HepG2 (cell line): ENCODE data around the gene KLHL8. TPM values are rescaled to one million over a fixed set of nuclear protein-coding genes. Genes with fewer than 3 reads are reported as not detected.

Source experiments
- ATAC-seq: fragments of 200-7000 bp; cut with Tn5 transposase; 3 replicates; pipeline ENCODE4 v1.9.1; 2020; ENCODE audit warnings: mild to moderate bottlenecking, moderate library complexity
- BruUV-seq: library from RNA; stranded (reverse); fragments of 400-500 nt; replicated peaks from 2 replicates; lab custom pipeline; 2021; lab: Mats Ljungman, UMichigan
- CTCF ChIA-PET: fragments of 300-600 bp; formaldehyde crosslinking; extraction: SDS; loops from one replicate; lab custom pipeline; 2021; ENCODE audit warnings: low total read pairs, inconsistent platforms, low intra/inter-chr PET ratio; lab: Yijun Ruan, JAX
- POLR2A ChIA-PET: fragments of 350-600 bp; sonication (Branson Sonifier 250); formaldehyde crosslinking; loops from one replicate; lab custom pipeline; 2020; ENCODE audit warnings: antibody characterized with exemption, inconsistent platforms; lab: Yijun Ruan, JAX
- DNase-seq: peaks from one replicate; pipeline ENCODE4 v3.0.0-alpha.2; 2015; ENCODE audit warnings: low spot score
- FAIRE-seq: peaks from 3 replicates; lab custom pipeline; 2011; peaks lifted over from hg19 to GRCh38; lab: Jason Lieb, UNC
- H2AFZ ChIP-seq: one replicate; pipeline ENCODE4 v1.6.1; 2011; ENCODE audit warnings: low read length, inconsistent platforms
- H3K27ac ChIP-seq: fragments of 300-600 bp; 3 replicates; pipeline ENCODE4 v1.8.0; 2011; ENCODE audit warnings: mixed run types, mild to moderate bottlenecking, mixed read lengths, low read length, inconsistent platforms; ENCODE audit not compliant: insufficient read depth; ENCODE audit errors: extremely low read length
- H3K27me3 ChIP-seq, 2 experiments: fragments of 200-600 bp in 1 of 2; 2 replicates in 1 of 2; 3 replicates in 1 of 2; pipeline versions ENCODE4 v1.6.0 to v1.8.0; 2011; ENCODE audit warnings: low read length in 2 of 2, mild to moderate bottlenecking in 2 of 2, moderate library complexity in 2 of 2, inconsistent platforms in 1 of 2; ENCODE audit not compliant: insufficient read depth in 2 of 2, control insufficient read depth in 1 of 2
- H3K36me3 ChIP-seq, 2 experiments: fragments of 200-600 bp in 1 of 2; replicated peaks in 1 of 2; 2 replicates in 1 of 2; 3 replicates in 1 of 2; pipeline versions ENCODE4 v1.5.1 to v1.8.0; 2011; ENCODE audit warnings: low read length in 2 of 2, inconsistent platforms in 1 of 2; ENCODE audit not compliant: insufficient read depth in 2 of 2, control insufficient read depth in 1 of 2
- H3K4me1 ChIP-seq: 2 replicates; pipeline ENCODE4 v1.5.1; 2012; ENCODE audit warnings: low read length, inconsistent platforms; ENCODE audit not compliant: insufficient read depth
- H3K4me2 ChIP-seq: 2 replicates; pipeline ENCODE4 v1.6.0; 2011; ENCODE audit warnings: low read depth, low read length, inconsistent platforms
- H3K4me3 ChIP-seq, 3 experiments: fragments of 200-600 bp in 1 of 3; sonication (generic), shearing (Covaris generic) in 1 of 3; replicated peaks in 1 of 3; 2 replicates each; pipeline ENCODE4 v1.5.1; 2011 to 2016; ENCODE audit warnings: low read length in 3 of 3, inconsistent platforms in 2 of 3, low read depth in 2 of 3, mild to moderate bottlenecking in 2 of 3, control low read depth in 1 of 3, mixed read lengths in 1 of 3; ENCODE audit not compliant: insufficient read depth in 1 of 3
- H3K79me2 ChIP-seq: one replicate; pipeline ENCODE4 v1.6.1; 2011; ENCODE audit warnings: low read length, inconsistent platforms; ENCODE audit not compliant: insufficient read depth
- H3K9ac ChIP-seq: 2 replicates; pipeline ENCODE4 v1.6.0; 2011; ENCODE audit warnings: mild to moderate bottlenecking, low read depth, low read length, inconsistent platforms; ENCODE audit not compliant: insufficient read depth
- H3K9me3 ChIP-seq: 2 replicates; pipeline ENCODE4 v1.5.1; 2012; ENCODE audit warnings: mild to moderate bottlenecking, low read length
- H4K20me1 ChIP-seq: 2 replicates; pipeline ENCODE4 v1.6.0; 2011; ENCODE audit warnings: inconsistent platforms, mild to moderate bottlenecking, low read length, moderate library complexity; ENCODE audit not compliant: insufficient read depth
- ARID2 ChIP-seq: sonication (generic); formaldehyde crosslinking; IDR thresholded peaks from 2 replicates; pipeline ENCODE4 v1.8.1; 2022; ENCODE audit warnings: mild to moderate bottlenecking, missing genetic modification reagents, borderline replicate concordance
- CCAR2 ChIP-seq: fragments of 200-400 bp; formaldehyde crosslinking; optimal IDR thresholded peaks from 2 replicates; pipeline ENCODE3; 2018; ENCODE audit warnings: low read depth, mild to moderate bottlenecking, low read length, moderate library complexity
- EED ChIP-seq: sonication (generic); formaldehyde crosslinking; IDR thresholded peaks from 2 replicates; pipeline ENCODE4 v1.5.0; 2020; ENCODE audit warnings: mild to moderate bottlenecking, missing genetic modification reagents
- FOXP1 ChIP-seq, 2 experiments: fragments of 450-650 bp in 1 of 2; IDR thresholded peaks; 2 replicates each; pipeline ENCODE4 v1.6.1; 2017 to 2018; ENCODE audit warnings: antibody characterized with exemption in 1 of 2
- KMT2B ChIP-seq: IDR thresholded peaks from 2 replicates; pipeline ENCODE4 v1.6.1; 2016; ENCODE audit warnings: missing genetic modification reagents, missing compliant biosample characterization
- MIER2 ChIP-seq: IDR thresholded peaks from 2 replicates; pipeline ENCODE4 v1.6.1; 2016; ENCODE audit warnings: missing biosample characterization, missing genetic modification reagents
- NBN ChIP-seq: fragments of 450-650 bp; conservative IDR thresholded peaks from 2 replicates; pipeline ENCODE4 v1.6.1; 2017
- SAP130 ChIP-seq: IDR thresholded peaks from 2 replicates; pipeline ENCODE4 v1.6.1; 2016; ENCODE audit warnings: low read depth
- SMYD3 ChIP-seq: sonication (generic); formaldehyde crosslinking; IDR thresholded peaks from 2 replicates; pipeline ENCODE4 v1.8.1; 2023; ENCODE audit warnings: mild to moderate bottlenecking, missing genetic modification reagents
- TGIF2 ChIP-seq: IDR thresholded peaks from 2 replicates; pipeline ENCODE4 v1.6.1; 2016; ENCODE audit warnings: control low read depth, missing compliant biosample characterization
- USF2 ChIP-seq, 2 experiments: sonication (generic) in 1 of 2; formaldehyde crosslinking in 1 of 2; IDR thresholded peaks; 2 replicates each; pipeline versions ENCODE4 v1.5.1 to v1.6.1; 2011 to 2020; ENCODE audit warnings: borderline replicate concordance in 1 of 2, low read depth in 1 of 2, low read length in 1 of 2, mild to moderate bottlenecking in 1 of 2, missing genetic modification reagents in 1 of 2, moderate library complexity in 1 of 2
- ZNF589 ChIP-seq: sonication (generic); formaldehyde crosslinking; conservative IDR thresholded peaks from 2 replicates; pipeline ENCODE4 v1.8.0; 2022; ENCODE audit warnings: mild to moderate bottlenecking, moderate library complexity, missing genetic modification reagents
- ZNF740 ChIP-seq: sonication (generic); formaldehyde crosslinking; IDR thresholded peaks from 2 replicates; pipeline ENCODE4 v1.4.0; 2020; ENCODE audit warnings: missing genetic modification reagents
- ZSCAN21 ChIP-seq: sonication (generic); formaldehyde crosslinking; IDR thresholded peaks from 2 replicates; pipeline ENCODE4 v1.8.0; 2022; ENCODE audit warnings: mild to moderate bottlenecking, missing genetic modification reagents, moderate library complexity, borderline replicate concordance
- WGBS: methylation state at CpG from one replicate; pipeline ENCODE4 v1.1.6; 2017; ENCODE audit warnings: low lambda C conversion rate; 5-methylcytosine and 5-hydroxymethylcytosine counted together
- in situ Hi-C: cut with HindIII; loops from 2 replicates; pipeline ENCODE4 v1.10.0; 2017; ENCODE audit warnings: low pct_unique_long_range_greater_than_20kb; ENCODE audit not compliant: extremely low pct_ligation_motif_present
- intact Hi-C: fragments of 100-400 bp; cut with micrococcal nuclease; formaldehyde crosslinking; loops from one replicate; pipeline ENCODE4 v1.10.0; 2022; ENCODE audit not compliant: unreplicated experiment
- polyA plus RNA-seq, 8 experiments: library from polyadenylated mRNA; depleted of rRNA in 3 of 8; stranded (reverse) in 7 of 8; unstranded in 1 of 8; fragments of >200 nt; fragmentation: Illumina TruSeq in 4 of 8; extraction: Trizol in 4 of 8; gene quantifications; 2 replicates each; pipeline versions ENCODE4 v1.2.1 to v1.2.3, GENCODE V29; 2011 to 2016; ENCODE audit warnings: low read depth in 4 of 8, missing spikeins in 1 of 8, mixed read lengths in 1 of 8; ENCODE audit not compliant: insufficient read depth in 1 of 8
- total RNA-seq, 5 experiments: library from RNA; depleted of rRNA; stranded (reverse); fragments of >200 nt; fragmentation: Illumina TruSeq; extraction: Trizol; gene quantifications; 2 replicates each; pipeline ENCODE4 v1.2.3, GENCODE V29; 2016; ENCODE audit warnings: low read depth in 1 of 5
- TF ChIP-seq, protein P1 (sequence below): sonication (generic); IDR thresholded peaks from 2 replicates; pipeline ENCODE4 v1.6.1; 2016; ENCODE audit warnings: low read depth, borderline replicate concordance

KLHL8 gene
- total and polyA plus RNA-seq, 2 of the 13 experiments (the other 11 are each of a cell fraction or from before 2014, with no cell fraction given): 2.8 to 11.7 TPM

DNA sequence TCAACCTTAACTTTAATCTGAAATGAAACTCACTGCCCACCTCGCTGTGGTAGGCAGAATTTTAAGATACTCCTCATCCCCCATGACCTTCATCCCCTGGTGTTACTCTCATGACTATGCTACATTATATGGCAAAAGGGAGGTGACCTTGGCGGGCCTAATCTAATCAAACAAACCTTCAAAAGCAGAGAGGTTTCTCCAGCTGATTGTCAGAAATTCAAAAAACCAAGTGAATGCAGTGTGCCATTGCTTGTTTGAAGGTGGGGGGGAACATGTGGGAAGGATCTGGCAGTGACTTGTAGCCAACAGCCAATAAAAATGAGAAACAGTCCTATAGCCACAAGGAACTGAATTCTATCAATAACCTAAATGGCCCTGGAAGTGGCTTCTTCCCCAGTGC is 48.5 kb downstream of the KLHL8 start:
- WGBS: 81% methylated on average over 2 of the region's 2 CpGs
- in situ Hi-C loops: no loop called here
- BruUV-seq: no TSS peak
- Histone ChIP-seq H3K36me3 (no peaks in the 10 kb centered on the region), H4K20me1 (no peaks in the 10 kb centered on the region), H3K4me3 (no peak overlapping the region), H3K9me3 (no peaks in the 10 kb centered on the region), H3K27me3 (no peaks in the 10 kb centered on the region), H3K4me1 (peaks cover 8% of the 10 kb centered on the region), H3K9ac (no peak overlapping the region), H3K79me2 (no peaks in the 10 kb centered on the region), H2AFZ (no peak overlapping the region), H3K4me2 (no peak overlapping the region), H3K27ac (no peak overlapping the region)
- intact Hi-C loops: no loop called here
- TF ChIP-seq ZSCAN21 (CRISPR knock-in tag) (no peak), SAP130 (CRISPR knock-in tag) (peak; percentile 63), TGIF2 (peak; percentile 97), ZNF740 (CRISPR knock-in tag) (peak; percentile 43; the same call in 1 of the 2 replicates), FOXP1 (IDR thresholded peaks at IDR 0.05) (no peak), FOXP1 (CRISPR knock-in tag; IDR thresholded peaks at IDR 0.05) (no peak)
- TF ChIP-seq, protein P1, sequence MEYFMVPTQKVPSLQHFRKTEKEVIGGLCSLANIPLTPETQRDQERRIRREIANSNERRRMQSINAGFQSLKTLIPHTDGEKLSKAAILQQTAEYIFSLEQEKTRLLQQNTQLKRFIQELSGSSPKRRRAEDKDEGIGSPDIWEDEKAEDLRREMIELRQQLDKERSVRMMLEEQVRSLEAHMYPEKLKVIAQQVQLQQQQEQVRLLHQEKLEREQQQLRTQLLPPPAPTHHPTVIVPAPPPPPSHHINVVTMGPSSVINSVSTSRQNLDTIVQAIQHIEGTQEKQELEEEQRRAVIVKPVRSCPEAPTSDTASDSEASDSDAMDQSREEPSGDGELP: peak; percentile 70
- ChIA-PET CTCF (no interaction called here), POLR2A (no interaction called here)
- ATAC-seq: no peak
- FAIRE-seq: no peak
- DNase-seq: peak; percentile 21

- in situ Hi-C loops (no loop called here), intact Hi-C loops (no loop called here)
- Histone ChIP-seq H3K79me2 (no peaks in the 10 kb centered on the region), H3K4me3 (no peak overlapping the region), H3K4me2 (no peak overlapping the region), H2AFZ (no peak overlapping the region), H3K27ac (no peak overlapping the region), H3K9ac (no peak overlapping the region), H3K36me3 (peaks cover 0 to 6% of the 10 kb centered on the region in 2 experiments; a peak in 1 of 5 replicates), H4K20me1 (no peaks in the 10 kb centered on the region), H3K9me3 (no peaks in the 10 kb centered on the region), H3K4me1 (0 out of 2 replicates have a peak, but pooled peaks cover 7% of the 10 kb centered on the region), H3K27me3 (no peaks in the 10 kb centered on the region)
- ATAC-seq (no peak), FAIRE-seq (no peak), DNase-seq (no peak)
- POLR2A ChIA-PET: no interaction called here
- CTCF ChIA-PET: no interaction called here
- WGBS: 90% methylated on average over 2 of the region's 3 CpGs
- BruUV-seq: no TSS peak
- TF ChIP-seq NBN (no peak), CCAR2 (no peak), EED (CRISPR knock-in tag) (no peak), SMYD3 (CRISPR knock-in tag) (no peak), ZNF589 (CRISPR knock-in tag) (no peak), MIER2 (CRISPR knock-in tag) (no peak), ARID2 (CRISPR knock-in tag) (no peak), USF2 (IDR thresholded peaks at IDR 0.05; ENCODE audit: low read depth, low read length) (no peak), USF2 (CRISPR knock-in tag; IDR thresholded peaks at IDR 0.05; ENCODE audit: borderline replicate concordance) (no peak), KMT2B (CRISPR knock-in tag) (no peak)
These were observed 54.0 kb downstream of the KLHL8 start for GRCh38 chr4:87166296-87166854.
